Neuronal stem cell (in vitro differentiated cells): ENCODE results near the gene KLF12.

Experiments used
- DNase-seq: peaks from one replicate; pipeline ENCODE4 v3.0.0-alpha.2; 2013; ENCODE audit warnings: low spot score
- H2AFZ ChIP-seq: one replicate; pipeline ENCODE4 v1.6.1; 2013; ENCODE audit warnings: mild to moderate bottlenecking, low read length, inconsistent platforms
- H2AK5ac ChIP-seq: 2 replicates; pipeline ENCODE4 v1.6.1; 2013; ENCODE audit warnings: low read depth, mild to moderate bottlenecking, inconsistent platforms, low read length, moderate library complexity, mixed read lengths
- H2BK120ac ChIP-seq: 2 replicates; pipeline ENCODE4 v1.6.1; 2013; ENCODE audit warnings: low read depth, mild to moderate bottlenecking, inconsistent platforms, low read length, moderate library complexity, mixed read lengths
- H2BK12ac ChIP-seq: one replicate; pipeline ENCODE4 v1.6.1; 2013; ENCODE audit warnings: low read length, inconsistent platforms
- H2BK15ac ChIP-seq: 2 replicates; pipeline ENCODE4 v1.6.1; 2013; ENCODE audit warnings: mild to moderate bottlenecking, low read length, inconsistent platforms, mixed read lengths
- H2BK5ac ChIP-seq: one replicate; pipeline ENCODE4 v1.6.1; 2013; ENCODE audit warnings: inconsistent platforms, mild to moderate bottlenecking, low read length, moderate library complexity
- H3K14ac ChIP-seq: one replicate; pipeline ENCODE4 v1.6.1; 2013; ENCODE audit warnings: low read length, inconsistent platforms
- H3K18ac ChIP-seq: 2 replicates; pipeline ENCODE4 v1.6.1; 2013; ENCODE audit warnings: low read length, inconsistent platforms
- H3K23ac ChIP-seq: 2 replicates; pipeline ENCODE4 v1.6.1; 2013; ENCODE audit warnings: low read depth, mild to moderate bottlenecking, mixed read lengths, low read length, inconsistent platforms; ENCODE audit not compliant: poor library complexity
- H3K27ac ChIP-seq: replicated peaks from 3 replicates; pipeline ENCODE4 v1.5.1; 2013; ENCODE audit warnings: low read length, inconsistent platforms
- H3K27me3 ChIP-seq, 3 experiments: 2 replicates each; pipeline ENCODE4 v1.6.1; 2013; ENCODE audit warnings: low read length in 3 of 3, mild to moderate bottlenecking in 2 of 3, inconsistent platforms in 1 of 3, low read depth in 1 of 3, mixed read lengths in 1 of 3, moderate library complexity in 1 of 3; ENCODE audit not compliant: control insufficient read depth in 3 of 3, insufficient read depth in 3 of 3
- H3K36me3 ChIP-seq, 2 donors: replicated peaks in 1 of 2; 2 replicates each; pipeline ENCODE4 v1.6.1; 2013; ENCODE audit warnings: low read length in 2 of 2; ENCODE audit not compliant: control insufficient read depth in 2 of 2, insufficient read depth in 2 of 2
- H3K4ac ChIP-seq: 2 replicates; pipeline ENCODE4 v1.6.1; 2013; ENCODE audit warnings: inconsistent platforms, mild to moderate bottlenecking, low read length, moderate library complexity
- H3K4me1 ChIP-seq, 2 donors: 1 replicate in 1 of 2; 2 replicates in 1 of 2; pipeline ENCODE4 v1.6.1; 2013; ENCODE audit warnings: low read length in 2 of 2, low read depth in 1 of 2; ENCODE audit not compliant: control insufficient read depth in 2 of 2, insufficient read depth in 1 of 2
- H3K4me2 ChIP-seq: one replicate; pipeline ENCODE4 v1.6.1; 2013; ENCODE audit warnings: mild to moderate bottlenecking, low read length, inconsistent platforms; ENCODE audit not compliant: insufficient read depth, poor library complexity, severe bottlenecking
- H3K4me3 ChIP-seq, 2 donors: 2 replicates each; pipeline ENCODE4 v1.5.1; 2013; ENCODE audit warnings: low read length in 2 of 2, mild to moderate bottlenecking in 2 of 2, inconsistent platforms in 1 of 2, moderate library complexity in 1 of 2
- H3K79me1 ChIP-seq: one replicate; pipeline ENCODE4 v1.6.1; 2013; ENCODE audit warnings: low read depth, mild to moderate bottlenecking, inconsistent platforms, low read length, moderate library complexity
- H3K9ac ChIP-seq: one replicate; pipeline ENCODE4 v1.6.1; 2013; ENCODE audit warnings: mild to moderate bottlenecking, low read depth, low read length, inconsistent platforms; ENCODE audit not compliant: poor library complexity
- H3K9me3 ChIP-seq, 2 donors: replicated peaks in 1 of 2; 2 replicates each; pipeline versions ENCODE3 to v1.6.1; 2013; ENCODE audit warnings: low read length in 2 of 2, mild to moderate bottlenecking in 2 of 2, inconsistent platforms in 1 of 2, low read depth in 1 of 2, mixed read lengths in 1 of 2, moderate library complexity in 1 of 2; ENCODE audit not compliant: control insufficient read depth in 2 of 2, insufficient read depth in 1 of 2
- H4K8ac ChIP-seq: one replicate; pipeline ENCODE4 v1.6.1; 2013; ENCODE audit warnings: low read depth, mild to moderate bottlenecking, inconsistent platforms, low read length, moderate library complexity
- H4K91ac ChIP-seq: one replicate; pipeline ENCODE4 v1.6.1; 2013; ENCODE audit warnings: low read length, low read depth, mild to moderate bottlenecking, inconsistent platforms; ENCODE audit not compliant: poor library complexity
- WGBS, 2 donors: extraction: QIAGEN DNeasy Blood & Tissue Kit; methylation state at CpG; one replicate each; pipeline ENCODE4 v1.1.7; 2013; ENCODE audit warnings: missing lambda C conversion rate in 2 of 2, mixed read lengths in 1 of 2; ENCODE audit not compliant: insufficient read length in 2 of 2, insufficient replicate concordance in 1 of 2; ENCODE audit errors: extremely low coverage in 2 of 2; 5-methylcytosine and 5-hydroxymethylcytosine counted together

Gene KLF12

GRCh38 chr13:74090869-74091605 lies 43.2 kb downstream of the KLF12 start:
- H3K79me1 ChIP-seq: no peaks in the 10 kb centered on the region
- no peaks in the 10 kb centered on the region for H3K27me3 ChIP-seq
- no peak overlapping the region for H2AK5ac ChIP-seq
- H2BK15ac ChIP-seq: no peak overlapping the region
- peaks cover 0 to 13% of the 10 kb centered on the region in 2 donors for H3K9me3 ChIP-seq
- no peak overlapping the region for H3K14ac ChIP-seq
- WGBS, 2 donors: no CpG with 5 or more reads among the region's 4 CpGs
- no peak overlapping the region for H3K18ac ChIP-seq
- no peak overlapping the region for H3K23ac ChIP-seq
- H2AFZ ChIP-seq: no peak overlapping the region
- H3K4me1 ChIP-seq: peaks cover 0 to 9% of the 10 kb centered on the region in 2 donors
- H4K91ac ChIP-seq: no peak overlapping the region
- no peak overlapping the region for H2BK12ac ChIP-seq
- H3K4ac ChIP-seq: no peak overlapping the region
- no peak overlapping the region for H3K4me3 ChIP-seq
- H3K36me3 ChIP-seq: peaks cover 0 to 8% of the 10 kb centered on the region in 2 donors
- H3K9ac ChIP-seq: no peak overlapping the region
- H4K8ac ChIP-seq: no peak overlapping the region
- no peak overlapping the region for H2BK120ac ChIP-seq
- H2BK5ac ChIP-seq: no peak overlapping the region
- DNase-seq: no peak
- H3K27ac ChIP-seq: no peak overlapping the region
- no peak overlapping the region for H3K4me2 ChIP-seq

DNA sequence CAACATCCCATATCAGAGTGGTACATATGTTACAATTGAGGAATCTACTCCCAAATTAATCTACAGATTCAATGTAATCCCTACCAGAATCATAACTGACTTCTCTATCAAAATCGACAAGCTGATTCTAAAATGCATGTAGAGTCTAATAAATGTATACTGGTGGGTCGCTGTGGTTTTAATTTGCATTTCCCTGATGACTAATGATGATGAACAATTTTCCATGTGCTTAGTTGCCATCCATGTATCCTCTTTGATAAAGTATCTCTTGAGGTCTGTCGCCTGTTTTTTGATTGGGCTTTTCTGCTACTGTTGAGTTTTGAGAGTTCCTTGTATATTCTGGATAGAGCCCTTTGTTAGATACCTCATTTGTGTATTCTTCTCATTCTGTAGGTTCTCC lies 43.8 kb downstream of the KLF12 start:
- H3K4me3 ChIP-seq: no peak overlapping the region
- no peak overlapping the region for H3K27ac ChIP-seq
- H3K4me1 ChIP-seq: peaks cover 0 to 9% of the 10 kb centered on the region in 2 donors
- no peak for DNase-seq
- no peak overlapping the region for H2BK15ac ChIP-seq
- no peak overlapping the region for H3K4me2 ChIP-seq
- no peak overlapping the region for H3K9ac ChIP-seq
- H3K9me3 ChIP-seq: peaks cover 0 to 10% of the 10 kb centered on the region in 2 donors
- no peak overlapping the region for H2BK12ac ChIP-seq
- no peak overlapping the region for H3K23ac ChIP-seq
- H4K91ac ChIP-seq: no peak overlapping the region
- H3K79me1 ChIP-seq: no peaks in the 10 kb centered on the region
- no peak overlapping the region for H2BK5ac ChIP-seq
- peaks cover 0 to 8% of the 10 kb centered on the region in 2 donors for H3K36me3 ChIP-seq
- H3K27me3 ChIP-seq: no peaks in the 10 kb centered on the region
- WGBS, 2 donors: no CpG with 5 or more reads among the region's 3 CpGs
- H3K14ac ChIP-seq: no peak overlapping the region
- no peak overlapping the region for H3K18ac ChIP-seq
- H2AK5ac ChIP-seq: no peak overlapping the region
- H4K8ac ChIP-seq: no peak overlapping the region
- no peak overlapping the region for H3K4ac ChIP-seq
- no peak overlapping the region for H2AFZ ChIP-seq
- no peak overlapping the region for H2BK120ac ChIP-seq

GRCh38 chr13:74087357-74087756 lies 46.8 kb downstream of the KLF12 start:
- no peak overlapping the region for H4K8ac ChIP-seq

More at GRCh38 chr13:74087357-74087756, 46.8 kb downstream of the KLF12 start:
- Histone ChIP-seq H2BK12ac (no peak overlapping the region), H3K4me1 (peaks cover 0 to 9% of the 10 kb centered on the region in 2 donors), H3K4me2 (no peak overlapping the region), H3K79me1 (no peaks in the 10 kb centered on the region), H4K91ac (no peak overlapping the region), H3K4ac (no peak overlapping the region), H3K27me3 (no peaks in the 10 kb centered on the region), H3K14ac (no peak overlapping the region), H3K18ac (no peak overlapping the region), H3K23ac (no peak overlapping the region), H2BK15ac (no peak overlapping the region), H2AK5ac (no peak overlapping the region), H3K36me3 (peaks cover 0 to 8% of the 10 kb centered on the region in 2 donors), H2BK5ac (no peak overlapping the region), H3K9ac (no peak overlapping the region), H3K27ac (no peak overlapping the region), H2BK120ac (no peak overlapping the region), H3K9me3 (peaks cover 0 to 19% of the 10 kb centered on the region in 2 donors), H3K4me3 (no peak overlapping the region), H2AFZ (no peak overlapping the region)
- no peak for DNase-seq
- WGBS, 2 donors: no CpG with 5 or more reads among the region's 3 CpGs
